ENCODE measurements around the gene SMIM15. TPM values are rescaled to one million over a fixed set of nuclear protein-coding genes. Genes with fewer than 3 reads are reported as not detected.

Gene SMIM15
- total RNA-seq, 1 experiment from 2014 or later: 41.9 TPM

- no peak overlapping the region for H3K27ac Mint-ChIP-seq
- ATAC-seq (no peak), DNase-seq (ENCODE audit: low spot score) (no peak)
- no peaks in the 10 kb centered on the region for H3K9me3 Mint-ChIP-seq
- H3K36me3 Mint-ChIP-seq: no peaks in the 10 kb centered on the region
- CTCF ChIA-PET: no interaction called here
- POLR2A ChIA-PET: no interaction called here
- H3K27me3 Mint-ChIP-seq (ENCODE audit: low read depth): no peaks in the 10 kb centered on the region
- no peaks in the 10 kb centered on the region for H3K4me1 Mint-ChIP-seq
- TF ChIP-seq ZNF232 (CRISPR knock-in tag; IDR thresholded peaks at IDR 0.05) (no peak), SMAD4 (CRISPR knock-in tag; IDR thresholded peaks at IDR 0.05) (no peak), CTCF (IDR thresholded peaks at IDR 0.05) (no peak), NR1H2 (CRISPR knock-in tag; IDR thresholded peaks at IDR 0.05) (no peak), RORB (CRISPR knock-in tag; IDR thresholded peaks at IDR 0.05) (no peak), ESRRA (CRISPR knock-in tag; IDR thresholded peaks at IDR 0.05; ENCODE audit: borderline replicate concordance) (no peak), JUN (CRISPR knock-in tag; IDR thresholded peaks at IDR 0.05) (no peak), ZSCAN18 (CRISPR knock-in tag; IDR thresholded peaks at IDR 0.05) (no peak), CREM (CRISPR knock-in tag; IDR thresholded peaks at IDR 0.05) (no peak), ZNF512 (CRISPR knock-in tag; IDR thresholded peaks at IDR 0.05; ENCODE audit: borderline replicate concordance) (no peak), ZNF671 (CRISPR knock-in tag; IDR thresholded peaks at IDR 0.05) (no peak), TCF7 (CRISPR knock-in tag; IDR thresholded peaks at IDR 0.05; ENCODE audit: low read depth) (no peak), TP53 (CRISPR knock-in tag; IDR thresholded peaks at IDR 0.05) (no peak), OVOL2 (CRISPR knock-in tag; IDR thresholded peaks at IDR 0.05; ENCODE audit: borderline replicate concordance) (no peak), MAX (CRISPR knock-in tag; IDR thresholded peaks at IDR 0.05) (no peak)
- no peak overlapping the region for H3K4me3 Mint-ChIP-seq
Observed at GRCh38 chr5:61180886-61181285, 18.6 kb upstream of the SMIM15 start.

GRCh38 chr5:61178702-61179101 lies 16.4 kb upstream of the SMIM15 start:
- H3K4me1 Mint-ChIP-seq: no peaks in the 10 kb centered on the region
- CTCF ChIA-PET: no interaction called here
- no peak for DNase-seq (ENCODE audit: low spot score)
- ATAC-seq: no peak
- TF ChIP-seq CBFB (CRISPR knock-in tag; IDR thresholded peaks at IDR 0.05; ENCODE audit: low read depth) (no peak), JUN (CRISPR knock-in tag; IDR thresholded peaks at IDR 0.05) (no peak), JAZF1 (CRISPR knock-in tag; IDR thresholded peaks at IDR 0.05) (no peak), IRF1 (CRISPR knock-in tag; IDR thresholded peaks at IDR 0.05) (no peak)
- no peaks in the 10 kb centered on the region for H3K27me3 Mint-ChIP-seq (ENCODE audit: low read depth)
- H3K9me3 Mint-ChIP-seq: no peaks in the 10 kb centered on the region
- no peaks in the 10 kb centered on the region for H3K36me3 Mint-ChIP-seq
- H3K27ac Mint-ChIP-seq: no peak overlapping the region
- POLR2A ChIA-PET: no interaction called here
- no peak overlapping the region for H3K4me3 Mint-ChIP-seq

GRCh38 chr5:61177716-61178115 lies 15.4 kb upstream of the SMIM15 start:
- DNase-seq (ENCODE audit: low spot score) (no peak), ATAC-seq (no peak)
- ChIA-PET CTCF (no interaction called here), POLR2A (no interaction called here)
- Mint-ChIP-seq H3K27ac (no peak overlapping the region), H3K27me3 (ENCODE audit: low read depth) (no peaks in the 10 kb centered on the region), H3K4me3 (no peak overlapping the region), H3K9me3 (no peaks in the 10 kb centered on the region), H3K4me1 (no peaks in the 10 kb centered on the region), H3K36me3 (no peaks in the 10 kb centered on the region)
- no peak for TF ChIP-seq RELA (CRISPR knock-in tag; IDR thresholded peaks at IDR 0.05; ENCODE audit: borderline replicate concordance)
- TF ChIP-seq IRF1 (CRISPR knock-in tag; IDR thresholded peaks at IDR 0.05): no peak
- no peak for TF ChIP-seq ZNF532 (CRISPR knock-in tag; IDR thresholded peaks at IDR 0.05; ENCODE audit: borderline replicate concordance)

Data from WTC11 (cell line).